K562 (cell line): Measurements from ENCODE around the gene NENF. TPM values are rescaled to one million over a fixed set of nuclear protein-coding genes. Genes with fewer than 3 reads are reported as not detected.
A peak's percentile ranks its signal among the peaks of the same experiment; 100 is the strongest.

Experiments used
- ARID1B ChIP-seq: fragments of 450-650 bp; IDR thresholded peaks from 2 replicates; pipeline ENCODE4 v1.6.1; 2016; ENCODE audit warnings: antibody characterized with exemption, mild to moderate bottlenecking, inconsistent platforms
- BRD9 ChIP-seq: fragments of 450-650 bp; IDR thresholded peaks from 2 replicates; pipeline ENCODE4 v1.6.1; 2018; ENCODE audit warnings: low read depth; ENCODE audit not compliant: partially characterized antibody
- EP300 ChIP-seq: IDR thresholded peaks from 2 replicates; pipeline ENCODE4 v1.6.1; 2012; ENCODE audit warnings: low read length, improper control_type of control experiment
- ERF ChIP-seq: fragments of 450-650 bp; formaldehyde crosslinking; IDR thresholded peaks from 2 replicates; pipeline ENCODE4 v1.4.0; 2020; ENCODE audit warnings: mild to moderate bottlenecking, mixed read lengths
- ETV5 ChIP-seq: sonication (generic); formaldehyde crosslinking; IDR thresholded peaks from 2 replicates; pipeline ENCODE4 v1.4.0; 2020; ENCODE audit warnings: low read depth, mild to moderate bottlenecking, missing genetic modification reagents
- FOXM1 ChIP-seq, 2 experiments: fragments of 450-650 bp in 1 of 2; sonication (generic) in 1 of 2; formaldehyde crosslinking in 1 of 2; IDR thresholded peaks; 2 replicates each; pipeline versions ENCODE4 v1.6.1 to v1.9.0; 2017 to 2022; ENCODE audit warnings: low read depth in 2 of 2, mild to moderate bottlenecking in 2 of 2, missing genetic modification reagents in 1 of 2, moderate library complexity in 1 of 2
- FOXO4 ChIP-seq: fragments of 450-650 bp; formaldehyde crosslinking; IDR thresholded peaks from 2 replicates; pipeline ENCODE4 v1.4.0; 2020; ENCODE audit warnings: mild to moderate bottlenecking, moderate library complexity
- KAT7 ChIP-seq: sonication (generic); formaldehyde crosslinking; IDR thresholded peaks from 2 replicates; pipeline ENCODE4 v1.8.0; 2022; ENCODE audit warnings: missing genetic modification reagents, mild to moderate bottlenecking, borderline replicate concordance
- LEF1 ChIP-seq: fragments of 450-650 bp; IDR thresholded peaks from 2 replicates; pipeline ENCODE4 v1.6.1; 2016; ENCODE audit warnings: mild to moderate bottlenecking
- MAFG ChIP-seq: fragments of 450-650 bp; conservative IDR thresholded peaks from 2 replicates; pipeline ENCODE4 v1.6.1; 2016; ENCODE audit warnings: missing genetic modification characterization, missing compliant biosample characterization
- MTA1 ChIP-seq: fragments of 450-650 bp; IDR thresholded peaks from 2 replicates; pipeline ENCODE4 v1.6.1; 2017; ENCODE audit warnings: borderline replicate concordance
- NCOA1 ChIP-seq: fragments of 450-650 bp; IDR thresholded peaks from 2 replicates; pipeline ENCODE4 v1.6.1; 2016; ENCODE audit warnings: low read depth
- SFPQ ChIP-seq: fragments of 200-400 bp; formaldehyde crosslinking; IDR thresholded peaks from 2 replicates; pipeline ENCODE4 v1.6.1; 2017; ENCODE audit warnings: mild to moderate bottlenecking, low read depth, low read length, moderate library complexity
- SMC3 ChIP-seq: conservative IDR thresholded peaks from 2 replicates; pipeline ENCODE4 v1.6.1; 2011; ENCODE audit warnings: low read depth, low read length, improper control_type of control experiment; ENCODE audit not compliant: insufficient read depth
- THAP12 ChIP-seq: fragments of 250-450 bp; sonication (Bioruptor Pico); IDR thresholded peaks from 2 replicates; pipeline ENCODE4 v1.9.0; 2021; ENCODE audit warnings: mild to moderate bottlenecking, inconsistent platforms
- THAP7 ChIP-seq: fragments of 250-450 bp; sonication (Bioruptor Pico); IDR thresholded peaks from 2 replicates; pipeline ENCODE4 v1.5.0; 2021
- U2AF1 ChIP-seq: fragments of 200-400 bp; formaldehyde crosslinking; optimal IDR thresholded peaks from 2 replicates; pipeline ENCODE3; 2017; ENCODE audit warnings: mild to moderate bottlenecking, low read depth, low read length, moderate library complexity
- ZFP30 ChIP-seq: fragments of 250-450 bp; sonication (Bioruptor Pico); IDR thresholded peaks from 2 replicates; pipeline ENCODE4 v1.8.0; 2022; ENCODE audit warnings: moderate library complexity, mild to moderate bottlenecking, inconsistent platforms, borderline replicate concordance
- ZNF253 ChIP-seq: fragments of 250-450 bp; sonication (Bioruptor Pico); conservative IDR thresholded peaks from 2 replicates; pipeline ENCODE4 v1.6.1; 2021; ENCODE audit warnings: mild to moderate bottlenecking
- ZNF282 ChIP-seq: sonication (generic); formaldehyde crosslinking; IDR thresholded peaks from 2 replicates; pipeline ENCODE4 v1.8.1; 2023; ENCODE audit warnings: missing genetic modification reagents
- ZNF354B ChIP-seq: fragments of 250-450 bp; sonication (Bioruptor Pico); IDR thresholded peaks from 2 replicates; pipeline ENCODE4 v1.4.0; 2020
- ZNF668 ChIP-seq: fragments of 250-450 bp; sonication (Bioruptor Pico); IDR thresholded peaks from 2 replicates; pipeline ENCODE4 v1.8.0; 2022; ENCODE audit warnings: mild to moderate bottlenecking, inconsistent platforms
- ZNF764 ChIP-seq: fragments of 250-450 bp; sonication (Bioruptor Pico); IDR thresholded peaks from 2 replicates; pipeline ENCODE4 v1.4.0; 2020; ENCODE audit warnings: low read depth, mild to moderate bottlenecking, moderate library complexity
- polyA plus RNA-seq, 8 experiments: library from polyadenylated mRNA; depleted of rRNA in 4 of 8; stranded (reverse) in 5 of 8; unstranded in 3 of 8; fragments of >200 nt; fragmentation: Nextera tagmentation in 2 of 8; fragmentation: Illumina TruSeq in 1 of 8; extraction: Ambion mirVana in 2 of 8; extraction: Trizol in 1 of 8; gene quantifications; 2 replicates each; pipeline versions ENCODE4 v1.2.1 to v1.2.3, GENCODE V29; 2011 to 2014; ENCODE audit warnings: inconsistent platforms in 1 of 8, missing spikeins in 1 of 8
- total RNA-seq, 7 experiments: library from RNA; depleted of rRNA in 6 of 7; stranded (reverse); fragments of >200 nt in 6 of 7; fragmentation: Illumina TruSeq in 2 of 7; extraction: Trizol in 2 of 7; gene quantifications; 2 replicates each; pipeline versions ENCODE4 v1.2.1 to v1.2.3, GENCODE V29; 2011 to 2021; ENCODE audit warnings: low replicate concordance in 1 of 7

NENF gene
- total and polyA plus RNA-seq, 9 of the 15 experiments (the other 6 are each of a cell fraction or from before 2014, with no cell fraction given): 6.1 to 100 (median 72.8) TPM

GRCh38 chr1:212415107-212415841 is 17.4 kb upstream of the NENF start (continued):
- TF ChIP-seq ETV5 (CRISPR knock-in tag) (0 out of 2 replicates have a peak, but pooled peaks have one; percentile 1), SFPQ (no peak), FOXO4 (no peak), ERF (CRISPR knock-in tag) (no peak), ZNF253 (no peak), THAP7 (0 out of 2 replicates have a peak, but pooled peaks have one; percentile 45), SMC3 (no peak), BRD9 (peak; percentile 56), ZFP30 (CRISPR knock-in tag) (no peak), ZNF668 (CRISPR knock-in tag) (no peak), KAT7 (0 out of 2 replicates have a peak, but pooled peaks have one; percentile 97), LEF1 (peak; percentile 7; the same call in 1 of the 2 replicates), MAFG (tag) (no peak), ZNF354B (CRISPR knock-in tag) (no peak), U2AF1 (no peak), ZNF282 (CRISPR knock-in tag) (no peak), ZNF764 (0 out of 2 replicates have a peak, but pooled peaks have one; percentile 16), THAP12 (CRISPR knock-in tag) (no peak), MTA1 (no peak), ARID1B (peak; percentile 52; the same call in 1 of the 2 replicates), FOXM1 (IDR thresholded peaks at IDR 0.05; ENCODE audit: low read depth) (no peak), FOXM1 (CRISPR knock-in tag; IDR thresholded peaks at IDR 0.05; ENCODE audit: low read depth) (no peak), EP300 (no peak), NCOA1 (no peak)
